NCI-H2107 treated with DMSO at 0.1 percent for 48 hours (cell line): ENCODE results near the gene CSK.
"Not testable (repeated sequence)": the region's sequence is repeated elsewhere in the genome, so short reads cannot be mapped to it uniquely, and the experiment has no call there.

Experiments
- DNase-seq: peaks from one replicate; lab custom pipeline; 2025; ENCODE audit not compliant: unreplicated experiment; lab: John Stamatoyannopoulos, UW

The CSK gene

DNA sequence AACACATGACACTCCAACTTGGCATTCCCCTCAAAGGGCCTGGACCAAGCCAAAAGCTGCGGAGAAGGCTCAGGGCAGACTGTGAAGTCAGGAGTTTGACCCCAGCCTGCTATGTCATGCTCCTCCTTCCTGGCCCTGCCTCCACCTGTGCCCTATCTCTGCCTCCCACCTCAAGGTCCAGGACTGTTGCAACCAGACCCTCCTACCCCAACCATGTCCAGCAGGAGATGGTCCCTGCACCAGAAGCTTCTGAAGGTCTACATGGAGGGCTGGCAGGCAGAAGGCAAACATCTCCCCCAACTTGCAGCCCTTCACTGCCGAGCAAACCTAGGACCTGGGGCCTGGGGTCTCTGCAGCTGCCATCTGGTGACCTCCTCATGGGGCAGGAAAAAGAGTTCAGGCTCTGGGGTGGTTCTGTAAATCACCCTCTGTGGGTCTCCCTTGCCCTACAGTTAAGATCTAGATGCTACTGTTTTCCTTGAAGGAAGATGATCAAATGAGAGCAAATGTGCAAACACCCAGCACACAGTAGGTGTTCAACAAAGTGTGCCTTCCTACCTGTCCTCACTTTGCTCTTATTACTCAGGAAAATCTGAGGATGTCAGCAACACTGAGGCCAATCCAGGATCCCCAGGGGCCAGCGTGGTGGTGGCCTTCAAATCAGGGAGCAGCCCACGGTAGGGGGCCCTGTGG, 11.5 kb upstream of the CSK start:
- no peak for DNase-seq

- no peak for DNase-seq
Observed at GRCh38 chr15:74773329-74773728, 8.6 kb upstream of the CSK start.

- peak; percentile 85 for DNase-seq
Observed at GRCh38 chr15:74773731-74774252, 8.1 kb upstream of the CSK start.

GRCh38 chr15:74775132-74775562, 6.7 kb upstream of the CSK start:
- no peak for DNase-seq

GRCh38 chr15:74775894-74776293, 6.0 kb upstream of the CSK start:
- no peak for DNase-seq

GRCh38 chr15:74776821-74777768, 4.8 kb upstream of the CSK start:
- DNase-seq = no peak

GRCh38 chr15:74777769-74778598, 3.9 kb upstream of the CSK start:
- DNase-seq = no peak

DNA sequence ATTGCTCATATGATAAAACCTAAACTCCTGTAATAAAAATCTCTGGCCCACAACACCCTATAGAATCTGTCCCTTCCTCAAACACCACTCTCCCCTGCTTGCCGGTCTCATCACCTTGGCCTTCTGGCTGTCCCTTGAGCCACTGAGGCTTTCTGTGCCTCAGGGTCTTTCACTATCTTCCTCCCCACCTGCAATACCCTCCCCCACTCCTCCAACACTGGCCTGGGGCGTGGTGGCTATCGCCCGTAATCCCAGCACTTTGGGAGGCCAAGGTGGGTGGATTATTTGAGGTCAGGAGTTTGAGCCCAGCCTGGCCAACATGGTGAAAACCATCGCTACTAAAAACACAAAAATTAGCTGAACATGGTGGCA, 3.3 kb upstream of the CSK start:
- DNase-seq = no peak

DNA sequence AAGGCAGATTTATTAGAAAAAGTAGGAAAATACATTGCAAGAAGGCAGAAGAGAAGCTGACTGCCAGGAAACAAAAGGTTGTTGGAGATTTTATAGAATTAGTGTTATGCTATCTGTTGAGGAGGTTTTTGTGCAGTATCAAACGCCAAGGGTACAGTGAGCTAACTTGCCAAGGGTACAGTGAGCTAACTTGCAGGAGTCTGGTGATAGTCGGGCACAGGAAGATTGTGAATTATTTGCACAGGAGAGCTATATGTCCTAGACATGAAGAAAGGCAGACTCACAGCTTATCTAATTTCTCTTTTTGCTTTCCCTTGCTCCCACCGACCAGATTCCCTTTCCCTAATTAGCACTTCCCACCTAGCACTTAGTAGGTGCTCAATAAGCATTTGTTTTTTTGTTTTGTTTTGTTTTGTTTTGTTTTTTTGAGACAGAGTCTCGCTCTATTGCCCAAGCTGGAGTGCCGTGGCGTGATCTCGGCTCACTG, 2.7 kb upstream of the CSK start:
- no peak for DNase-seq

DNA sequence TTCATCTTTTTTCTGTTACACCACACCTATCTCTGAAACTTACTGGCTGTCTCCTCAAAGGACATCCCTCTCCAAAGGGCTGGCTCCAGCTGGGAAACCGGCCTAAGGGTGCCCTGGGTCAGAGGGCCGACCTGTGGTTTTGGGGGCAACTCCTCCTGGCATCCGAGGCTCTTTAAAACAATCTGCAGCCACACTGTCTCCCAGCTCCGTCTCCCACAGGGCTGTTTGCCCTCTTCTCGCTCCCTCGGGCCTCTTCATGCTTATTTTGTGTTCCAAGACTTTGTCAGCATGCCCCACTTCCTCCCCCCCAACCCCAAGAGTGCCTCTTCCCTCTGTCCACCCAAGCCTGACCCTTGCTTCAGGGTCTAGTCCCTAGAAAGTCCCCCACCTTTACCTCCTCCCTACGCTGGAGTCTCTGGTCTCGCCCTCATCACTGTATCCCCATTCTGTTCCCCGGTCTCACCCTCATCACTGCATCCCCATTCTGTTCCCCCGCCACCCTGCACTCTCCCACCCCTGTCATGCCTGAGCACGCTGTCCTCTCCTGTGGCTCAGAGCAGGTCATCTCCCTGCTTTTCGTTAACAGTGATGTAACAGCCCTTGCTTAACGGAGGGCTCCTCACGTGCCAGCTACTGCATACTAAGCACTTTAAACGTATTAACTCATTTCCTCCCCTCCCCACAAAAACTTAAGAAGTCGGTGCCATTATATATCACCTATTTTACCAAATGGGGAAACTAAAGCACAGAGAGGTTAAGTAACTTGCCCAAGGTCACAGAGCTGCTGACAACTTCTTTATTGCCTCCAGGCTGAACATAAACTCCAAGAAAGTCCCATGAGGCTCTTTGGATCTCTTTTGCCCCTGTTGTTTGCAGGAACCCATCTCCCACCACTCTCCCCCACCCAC, 1.1 kb upstream of the CSK start:
- DNase-seq = no peak

GRCh38 chr15:74782259-74783071, 585 bp downstream of the CSK start:
- no peak for DNase-seq

GRCh38 chr15:74783072-74783807, 1.4 kb downstream of the CSK start:
- DNase-seq = no peak

DNA sequence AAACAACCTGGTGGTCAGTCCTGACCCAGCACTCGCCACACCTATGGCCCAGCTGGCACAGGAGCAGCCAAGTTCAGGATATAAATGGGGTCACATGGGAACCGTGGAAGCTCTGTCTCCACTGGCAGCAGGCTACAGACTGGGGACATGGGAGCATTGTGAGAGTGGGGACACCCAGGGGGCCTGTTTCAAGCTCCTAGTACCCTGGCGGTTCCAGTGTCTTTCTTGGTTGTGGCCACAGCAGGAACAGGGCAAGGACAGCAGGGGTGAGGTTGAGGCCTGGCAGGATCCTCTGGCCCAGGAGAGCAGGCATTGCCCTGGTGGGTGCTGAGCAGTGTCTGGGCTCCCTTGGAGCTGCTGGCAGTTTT, 1.9 kb downstream of the CSK start:
- DNase-seq = no peak

DNA sequence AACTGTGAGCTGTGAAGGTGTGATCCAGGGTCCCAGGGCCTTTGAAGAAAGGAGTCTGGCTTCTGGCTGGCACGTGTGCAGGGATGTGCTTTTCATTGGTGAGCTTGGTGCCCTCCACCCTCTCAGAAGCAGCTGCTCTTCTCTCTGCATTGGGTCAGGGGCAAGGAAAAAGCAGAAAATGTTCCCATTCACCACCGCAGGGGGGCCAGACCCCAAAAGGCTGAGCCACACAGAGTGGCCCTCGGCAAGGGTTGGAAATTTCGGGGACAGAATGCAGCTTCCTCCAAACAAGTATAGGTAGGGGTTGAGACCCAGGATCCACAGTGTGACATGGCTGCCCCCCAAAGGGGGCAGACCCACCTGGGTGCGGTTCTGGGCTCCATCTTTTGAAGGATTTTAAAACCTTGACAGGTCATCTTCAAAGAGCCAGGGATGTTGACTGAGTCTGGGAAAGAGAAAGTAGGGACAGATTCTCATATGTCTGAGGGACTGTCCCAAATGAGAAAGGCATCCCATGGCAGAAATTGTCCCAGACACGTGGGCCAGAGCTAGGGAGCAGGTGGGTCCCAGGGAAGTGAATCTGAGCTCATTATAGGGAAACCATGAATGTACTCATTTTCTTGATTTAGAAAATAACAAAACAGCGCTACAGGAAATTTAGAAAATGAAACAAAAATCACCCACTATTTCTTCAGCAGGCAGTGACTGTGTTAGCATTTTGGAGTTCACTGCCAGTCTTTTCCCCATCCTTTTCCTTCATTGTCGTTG, 2.7 kb downstream of the CSK start:
- no peak for DNase-seq

DNA sequence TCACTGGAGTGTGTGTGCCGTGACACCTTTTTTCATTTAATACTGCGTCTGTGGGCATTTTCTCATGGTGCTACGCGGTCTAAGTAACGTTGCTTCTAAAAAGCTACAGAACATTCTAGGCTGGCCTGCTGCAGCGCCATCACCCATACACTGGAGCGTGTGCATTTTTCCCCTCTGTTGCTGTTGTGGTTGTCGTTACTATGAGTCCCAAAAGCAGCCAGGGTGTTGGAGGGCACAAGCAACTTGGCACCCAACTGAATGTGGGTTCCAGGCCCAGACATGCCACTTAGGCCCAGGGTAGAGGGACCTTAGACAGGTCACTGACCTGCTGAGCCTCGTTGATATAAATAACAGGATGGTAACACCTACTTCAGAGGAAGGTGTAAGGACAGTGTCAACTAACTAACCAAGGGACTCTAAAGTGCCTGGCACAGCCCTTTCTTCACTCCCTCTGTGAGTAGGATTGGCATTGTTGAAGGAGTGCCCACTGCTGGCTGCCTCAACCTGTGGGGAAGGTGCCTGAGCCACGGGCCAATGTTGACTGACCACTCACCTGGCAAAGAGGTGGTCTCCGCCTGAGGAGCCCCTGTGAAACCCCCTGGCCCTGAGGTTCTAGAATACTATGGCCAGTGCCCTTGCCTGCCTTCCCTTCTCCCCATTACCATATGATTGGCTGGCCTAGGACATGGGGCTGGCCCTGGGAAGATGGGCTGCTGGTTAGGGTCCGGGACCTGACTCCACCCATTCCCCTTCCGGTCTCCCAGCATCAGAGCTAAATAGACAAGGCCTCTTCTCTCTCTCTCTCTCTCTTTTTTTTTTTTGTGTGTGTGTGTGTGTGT, 3.5 kb downstream of the CSK start:
- DNase-seq = no peak

DNA sequence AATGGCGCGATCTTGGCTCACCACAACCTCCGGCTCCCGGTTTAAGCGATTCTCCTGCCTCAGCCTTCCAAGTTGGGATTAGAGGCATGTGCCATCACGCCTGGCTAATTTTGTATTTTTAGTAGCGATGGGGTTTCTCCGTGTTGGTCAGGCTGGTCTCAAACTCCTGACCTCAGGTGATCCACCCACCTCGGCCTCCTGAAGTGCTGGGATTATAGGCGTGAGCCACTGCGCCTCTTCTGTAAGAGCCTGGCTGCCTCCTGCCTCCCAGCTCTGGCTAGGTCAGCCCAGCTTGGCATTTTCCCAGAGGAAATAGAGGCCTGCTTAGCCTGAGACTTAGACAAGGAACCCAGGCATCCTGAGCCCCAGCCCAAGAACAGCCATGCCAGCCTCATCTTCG, 4.2 kb downstream of the CSK start:
- not testable (repeated sequence) for DNase-seq
